HG02870 (cell line): ENCODE results near the gene NLGN2.

ENCODE experiments used
- ATAC-seq: cut with Tn5 transposase; IDR thresholded peaks from one replicate; pipeline ENCODE4 v1.9.1; 2021; ENCODE audit warnings: mild to moderate bottlenecking, moderate library complexity; ENCODE audit not compliant: unreplicated experiment

NLGN2 gene

GRCh38 chr17:7435676-7436555 lies 28.3 kb downstream of the NLGN2 start:
- ATAC-seq, result no peak

- ATAC-seq, result no peak
Measured at GRCh38 chr17:7436556-7437368, 29.1 kb downstream of the NLGN2 start.

- ATAC-seq, result no peak
Measured at GRCh38 chr17:7437369-7437863, 29.8 kb downstream of the NLGN2 start.

- no peak for ATAC-seq
Measured at GRCh38 chr17:7437950-7438614, 30.4 kb downstream of the NLGN2 start.

- no peak for ATAC-seq
Measured at GRCh38 chr17:7438656-7439460, 31.2 kb downstream of the NLGN2 start.

GRCh38 chr17:7439462-7440112 lies 31.9 kb downstream of the NLGN2 start, which contains the start of gene FGF11:
FGF11 (plus strand) TSS chr17:7439512; CDS start chr17:7439621, 109 bp downstream.
- ATAC-seq, result no peak

GRCh38 chr17:7440113-7440833 lies 32.6 kb downstream of the NLGN2 start:
- no peak for ATAC-seq

- no peak for ATAC-seq
Measured at GRCh38 chr17:7440834-7441195, 33.2 kb downstream of the NLGN2 start.

GRCh38 chr17:7441266-7441665 lies 33.6 kb downstream of the NLGN2 start:
- no peak for ATAC-seq

- ATAC-seq, result no peak
Measured at GRCh38 chr17:7442142-7442541, 34.5 kb downstream of the NLGN2 start.

GRCh38 chr17:7443499-7444485 lies 36.1 kb downstream of the NLGN2 start:
- no peak for ATAC-seq

GRCh38 chr17:7444682-7445618 lies 37.3 kb downstream of the NLGN2 start, which contains the start of gene CHRNB1:
CHRNB1 (plus strand) TSS chr17:7445061; CDS start chr17:7445128, 67 bp downstream.
- ATAC-seq, result no peak

GRCh38 chr17:7445619-7445968 lies 37.9 kb downstream of the NLGN2 start:
- ATAC-seq, result no peak

- ATAC-seq, result no peak
Measured at GRCh38 chr17:7448461-7448860, 40.8 kb downstream of the NLGN2 start.

- ATAC-seq, result no peak
Measured at GRCh38 chr17:7459961-7460545, 52.4 kb downstream of the NLGN2 start.

GRCh38 chr17:7460850-7461660 lies 53.4 kb downstream of the NLGN2 start:
- no peak for ATAC-seq
